GM19467 (cell line): ENCODE measurements around the gene GAGE2A.
"Not testable (repeated sequence)": the region's sequence is repeated elsewhere in the genome, so short reads cannot be mapped to it uniquely, and the experiment has no call there.

Experiments
- ATAC-seq: cut with Tn5 transposase; IDR thresholded peaks from one replicate; pipeline ENCODE4 v1.9.1; 2021; ENCODE audit warnings: mild to moderate bottlenecking, moderate library complexity; ENCODE audit not compliant: unreplicated experiment

GAGE2A gene

GRCh38 chrX:49589196-49589595, at the start of gene GAGE2A:
TSS of gene GAGE2A (plus strand) at chrX:49589496. CDS start at chrX:49590651, 1,155 bp downstream.
- ATAC-seq: not testable (repeated sequence)

GRCh38 chrX:49541433-49541832, 47.9 kb upstream of the GAGE2A start, which contains the start of gene GAGE12D:
TSS of gene GAGE12D (plus strand) at chrX:49541733. CDS start at chrX:49542888, 1,155 bp downstream.
- ATAC-seq: not testable (repeated sequence)

- ATAC-seq: not testable (repeated sequence)
Observed at GRCh38 chrX:49550989-49551388, 38.3 kb upstream of the GAGE2A start, which contains the start of gene GAGE12E. TSS of gene GAGE12E (plus strand) at chrX:49551289. CDS start at chrX:49552444, 1,155 bp downstream.

- ATAC-seq: not testable (repeated sequence)
Observed at GRCh38 chrX:49560542-49560941, 28.8 kb upstream of the GAGE2A start, which contains the start of gene GAGE12F. TSS of gene GAGE12F (plus strand) at chrX:49560842. CDS start at chrX:49561997, 1,155 bp downstream.

GRCh38 chrX:49568728-49569127, 20.6 kb upstream of the GAGE2A start:
- ATAC-seq: not testable (repeated sequence)

- not testable (repeated sequence) for ATAC-seq
Observed at GRCh38 chrX:49569152-49569551, 20.1 kb upstream of the GAGE2A start.

GRCh38 chrX:49570100-49570499, 19.2 kb upstream of the GAGE2A start, which contains the start of gene GAGE12G:
TSS of gene GAGE12G (plus strand) at chrX:49570400. CDS start at chrX:49571555, 1,155 bp downstream.
- ATAC-seq: not testable (repeated sequence)

GRCh38 chrX:49579649-49580048, 9.6 kb upstream of the GAGE2A start, which contains the start of gene GAGE12H:
TSS of gene GAGE12H (plus strand) at chrX:49579949. CDS start at chrX:49581104, 1,155 bp downstream.
- ATAC-seq: not testable (repeated sequence)

- ATAC-seq: not testable (repeated sequence)
Observed at GRCh38 chrX:49589769-49590478, 628 bp downstream of the GAGE2A start.

- not testable (repeated sequence) for ATAC-seq
Observed at GRCh38 chrX:49590488-49590887, 1.2 kb downstream of the GAGE2A start.

- ATAC-seq: not testable (repeated sequence)
Observed at GRCh38 chrX:49598720-49599119, 9.4 kb downstream of the GAGE2A start, which contains the start of gene GAGE1. TSS of gene GAGE1 (plus strand) at chrX:49599020. CDS start at chrX:49600175, 1,155 bp downstream.

GRCh38 chrX:49610718-49611310, 21.5 kb downstream of the GAGE2A start:
- no peak for ATAC-seq

- ATAC-seq: no peak
Observed at GRCh38 chrX:49618574-49618973, 29.3 kb downstream of the GAGE2A start.

- no peak for ATAC-seq
Observed at GRCh38 chrX:49627086-49627777, 37.9 kb downstream of the GAGE2A start.

GRCh38 chrX:49644991-49645637, 55.8 kb downstream of the GAGE2A start:
- ATAC-seq: no peak
